PFSK-1 (cell line): ENCODE measurements around the gene EDRF1.

ENCODE experiments used
- POLR2AphosphoS5 ChIP-seq: IDR thresholded peaks from 2 replicates; pipeline ENCODE4 v1.6.1; 2012; ENCODE audit warnings: low read depth, mild to moderate bottlenecking, control low read depth, low read length, moderate library complexity
- REST ChIP-seq, 2 experiments: IDR thresholded peaks; 2 replicates each; pipeline versions ENCODE4 v1.6.1 to v1.8.0; 2011 to 2012; ENCODE audit warnings: low read depth in 2 of 2, low read length in 2 of 2, control low read depth in 1 of 2, inconsistent platforms in 1 of 2, mild to moderate bottlenecking in 1 of 2, moderate library complexity in 1 of 2; ENCODE audit not compliant: insufficient read depth in 1 of 2
- SIN3A ChIP-seq: IDR thresholded peaks from 2 replicates; pipeline ENCODE4 v1.6.1; 2012; ENCODE audit warnings: mild to moderate bottlenecking, low read length, moderate library complexity, borderline replicate concordance; ENCODE audit not compliant: insufficient read depth
- TAF1 ChIP-seq: IDR thresholded peaks from 2 replicates; pipeline ENCODE4 v1.6.1; 2012; ENCODE audit warnings: low read length, control low read depth, borderline replicate concordance; ENCODE audit not compliant: insufficient read depth

GRCh38 chr10:125721035-125721434 is 1.5 kb downstream of the EDRF1 start:
- no peak for TF ChIP-seq TAF1
- no peak for TF ChIP-seq POLR2AphosphoS5
- no peak for TF ChIP-seq SIN3A
- no peak for TF ChIP-seq REST (IDR thresholded peaks at IDR 0.05; ENCODE audit: insufficient read depth in 1 of 2, low read depth in 2 of 2, low read length in 2 of 2)
